Panc1 (cell line): ENCODE data around the gene FAM168B.

Source experiments
- POLR2AphosphoS5 ChIP-seq: IDR thresholded peaks from 2 replicates; pipeline ENCODE4 v1.6.1; 2012; ENCODE audit warnings: mild to moderate bottlenecking, low read depth, low read length, moderate library complexity
- REST ChIP-seq, 2 experiments: IDR thresholded peaks; 2 replicates each; pipeline ENCODE4 v1.6.1; 2011 to 2012; ENCODE audit warnings: low read depth in 2 of 2, control low read depth in 1 of 2, low read length in 1 of 2, mild to moderate bottlenecking in 1 of 2, moderate library complexity in 1 of 2; ENCODE audit not compliant: insufficient read depth in 1 of 2
- SIN3A ChIP-seq: IDR thresholded peaks from 2 replicates; pipeline ENCODE4 v1.6.1; 2012; ENCODE audit warnings: low read depth, mild to moderate bottlenecking, low read length, moderate library complexity, borderline replicate concordance; ENCODE audit not compliant: insufficient read depth
- TCF7L2 ChIP-seq: IDR thresholded peaks from 2 replicates; pipeline ENCODE4 v1.6.1; 2011; ENCODE audit warnings: mild to moderate bottlenecking, low read depth, low read length, inconsistent platforms
- TF ChIP-seq, protein P1 (sequence below): fragments of 450-650 bp; IDR thresholded peaks from 2 replicates; pipeline ENCODE4 v1.5.1; 2017; ENCODE audit warnings: mild to moderate bottlenecking

DNA sequence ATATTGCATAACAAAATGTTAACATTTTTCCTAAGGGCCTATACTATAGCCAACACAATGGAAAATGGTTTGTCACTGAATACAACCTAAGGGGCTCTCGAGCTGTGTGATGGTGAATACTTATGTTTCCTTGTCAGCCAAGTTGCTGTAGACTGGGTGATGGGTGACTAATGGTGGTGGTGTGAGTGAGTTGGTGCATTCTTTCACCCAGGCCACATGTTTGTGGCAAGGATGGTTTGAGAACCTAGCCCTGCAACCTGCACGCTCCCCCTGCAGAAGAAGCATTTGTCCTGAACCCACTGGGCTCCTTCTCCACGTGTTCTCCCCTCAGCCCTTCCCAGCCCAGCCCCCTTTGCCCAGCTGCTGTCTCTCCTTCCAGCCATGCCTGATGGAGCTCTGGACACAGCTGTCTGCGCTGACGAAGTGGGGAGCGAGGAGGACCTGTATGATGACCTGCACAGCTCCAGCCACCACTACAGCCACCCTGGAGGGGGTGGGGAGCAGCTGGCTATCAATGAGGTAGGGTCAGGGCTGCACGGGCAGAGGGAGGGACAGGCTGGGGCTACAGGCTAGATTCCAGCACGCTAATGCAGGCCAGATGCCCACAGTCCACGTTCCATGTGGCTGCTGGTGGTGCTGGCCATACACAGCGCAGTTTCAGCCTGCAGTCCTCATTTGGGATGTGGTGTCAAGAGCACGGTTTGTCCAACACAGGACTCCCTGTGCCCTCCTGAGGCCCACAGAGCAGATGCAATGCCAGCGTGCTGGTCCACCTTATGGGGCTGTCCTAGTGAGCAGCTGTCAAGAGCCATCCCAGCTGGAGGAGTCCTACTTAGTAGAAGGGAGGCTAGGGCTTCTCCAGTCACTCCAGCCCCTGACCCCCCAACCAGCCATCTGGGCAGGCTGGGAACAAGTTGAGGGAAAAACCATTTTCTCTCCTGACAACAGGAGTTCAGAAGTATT, 65.4 kb downstream of the FAM168B start:
- TF ChIP-seq POLR2AphosphoS5 (no peak), TCF7L2 (no peak), SIN3A (no peak), REST (IDR thresholded peaks at IDR 0.05; ENCODE audit: insufficient read depth in 1 of 2, low read depth in 2 of 2, low read length in 1 of 2) (no peak)
- TF ChIP-seq, protein P1, sequence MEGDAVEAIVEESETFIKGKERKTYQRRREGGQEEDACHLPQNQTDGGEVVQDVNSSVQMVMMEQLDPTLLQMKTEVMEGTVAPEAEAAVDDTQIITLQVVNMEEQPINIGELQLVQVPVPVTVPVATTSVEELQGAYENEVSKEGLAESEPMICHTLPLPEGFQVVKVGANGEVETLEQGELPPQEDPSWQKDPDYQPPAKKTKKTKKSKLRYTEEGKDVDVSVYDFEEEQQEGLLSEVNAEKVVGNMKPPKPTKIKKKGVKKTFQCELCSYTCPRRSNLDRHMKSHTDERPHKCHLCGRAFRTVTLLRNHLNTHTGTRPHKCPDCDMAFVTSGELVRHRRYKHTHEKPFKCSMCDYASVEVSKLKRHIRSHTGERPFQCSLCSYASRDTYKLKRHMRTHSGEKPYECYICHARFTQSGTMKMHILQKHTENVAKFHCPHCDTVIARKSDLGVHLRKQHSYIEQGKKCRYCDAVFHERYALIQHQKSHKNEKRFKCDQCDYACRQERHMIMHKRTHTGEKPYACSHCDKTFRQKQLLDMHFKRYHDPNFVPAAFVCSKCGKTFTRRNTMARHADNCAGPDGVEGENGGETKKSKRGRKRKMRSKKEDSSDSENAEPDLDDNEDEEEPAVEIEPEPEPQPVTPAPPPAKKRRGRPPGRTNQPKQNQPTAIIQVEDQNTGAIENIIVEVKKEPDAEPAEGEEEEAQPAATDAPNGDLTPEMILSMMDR: no peak
